ENCODE measurements around the gene DAGLA.

DAGLA gene

DNA sequence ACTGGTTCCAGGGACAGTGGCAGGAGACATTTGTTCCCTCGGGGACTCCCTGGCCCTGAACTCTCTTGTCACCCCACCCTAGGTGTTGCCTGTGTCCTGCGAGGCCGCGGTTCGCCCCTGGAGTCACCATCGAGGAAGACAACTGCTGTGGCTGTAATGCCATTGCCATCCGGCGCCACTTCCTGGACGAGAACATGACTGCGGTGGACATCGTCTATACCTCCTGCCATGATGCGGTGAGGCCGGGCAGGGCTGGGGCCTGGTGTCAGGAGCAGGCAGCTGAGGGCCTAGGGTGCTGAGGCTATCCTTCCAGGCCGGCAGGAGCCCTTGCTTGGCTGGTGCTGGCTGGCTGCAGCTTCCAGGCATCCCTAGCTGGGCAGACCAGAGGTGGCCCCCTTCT lies 54.6 kb downstream of the DAGLA start:
- Histone ChIP-seq H3K27ac (no peak overlapping the region), H3K9me3 (ENCODE audit: low read depth, low read length) (no peaks in the 10 kb centered on the region), H3K9ac (ENCODE audit: insufficient read length) (no peak overlapping the region), H3K36me3 (ENCODE audit: insufficient read depth, low read length) (peaks cover 3% of the 10 kb centered on the region; the same call in 1 of the 2 replicates), H3K4me3 (no peak overlapping the region)
- TF ChIP-seq EZH2 (IDR thresholded peaks at IDR 0.05) (no peak), POLR2AphosphoS5 (IDR thresholded peaks at IDR 0.05; ENCODE audit: borderline replicate concordance, low read depth, low read length) (no peak), FOXP2 (optimal IDR thresholded peaks at IDR 0.05; ENCODE audit: control extremely low read depth, extremely low read length, insufficient read depth) (no peak)
- no peak for DNase-seq (ENCODE audit: low read depth, low spot score)

GRCh38 chr11:61735391-61735790 lies 55.2 kb downstream of the DAGLA start:
- TF ChIP-seq POLR2AphosphoS5 (IDR thresholded peaks at IDR 0.05; ENCODE audit: borderline replicate concordance, low read depth, low read length) = no peak
- TF ChIP-seq FOXP2 (optimal IDR thresholded peaks at IDR 0.05; ENCODE audit: control extremely low read depth, extremely low read length, insufficient read depth) = no peak
- TF ChIP-seq EZH2 (IDR thresholded peaks at IDR 0.05) = no peak
- DNase-seq (ENCODE audit: low read depth, low spot score) = no peak
- peaks cover 3% of the 10 kb centered on the region; the same call in 1 of the 2 replicates for H3K36me3 ChIP-seq (ENCODE audit: insufficient read depth, low read length)

DNA sequence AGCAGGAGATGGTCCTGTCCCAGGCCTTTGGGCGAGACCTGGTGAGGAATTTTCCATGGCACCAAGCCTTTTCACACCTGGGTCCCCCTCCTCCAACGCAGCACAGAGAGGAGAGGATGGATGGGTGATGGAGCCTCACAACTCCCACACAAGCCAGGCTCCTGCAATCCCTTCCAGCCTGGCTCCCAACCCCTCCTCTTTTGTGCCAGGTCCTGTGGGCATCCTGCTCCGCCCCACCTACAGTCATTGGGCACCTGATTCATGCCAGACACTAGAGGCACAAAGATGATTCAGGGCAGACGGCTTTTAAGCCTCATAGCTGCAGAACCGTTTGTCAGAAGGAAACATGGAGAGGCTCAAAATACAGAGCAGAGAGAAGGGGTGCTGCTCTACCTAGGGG lies 56.1 kb downstream of the DAGLA start:
- H3K9ac ChIP-seq (ENCODE audit: insufficient read length) = no peak overlapping the region
- no peak overlapping the region for H3K4me3 ChIP-seq
- no peak overlapping the region for H3K27ac ChIP-seq
- TF ChIP-seq FOXP2 (optimal IDR thresholded peaks at IDR 0.05; ENCODE audit: control extremely low read depth, extremely low read length, insufficient read depth) (no peak), POLR2AphosphoS5 (IDR thresholded peaks at IDR 0.05; ENCODE audit: borderline replicate concordance, low read depth, low read length) (no peak), EZH2 (IDR thresholded peaks at IDR 0.05) (no peak)
- peaks cover 3% of the 10 kb centered on the region; the same call in 1 of the 2 replicates for H3K36me3 ChIP-seq (ENCODE audit: insufficient read depth, low read length)
- no peak for DNase-seq (ENCODE audit: low read depth, low spot score)
- H3K9me3 ChIP-seq (ENCODE audit: low read depth, low read length) = no peaks in the 10 kb centered on the region

More at GRCh38 chr11:61735391-61735790, 55.2 kb downstream of the DAGLA start:
- Histone ChIP-seq H3K27ac (no peak overlapping the region), H3K9me3 (ENCODE audit: low read depth, low read length) (no peaks in the 10 kb centered on the region), H3K4me3 (no peak overlapping the region), H3K9ac (ENCODE audit: insufficient read length) (no peak overlapping the region)

GRCh38 chr11:61737131-61737530 lies 56.9 kb downstream of the DAGLA start:
- H3K4me3 ChIP-seq = no peak overlapping the region
- TF ChIP-seq POLR2AphosphoS5 (IDR thresholded peaks at IDR 0.05; ENCODE audit: borderline replicate concordance, low read depth, low read length) (no peak), FOXP2 (optimal IDR thresholded peaks at IDR 0.05; ENCODE audit: control extremely low read depth, extremely low read length, insufficient read depth) (no peak), EZH2 (IDR thresholded peaks at IDR 0.05) (no peak)
- H3K36me3 ChIP-seq (ENCODE audit: insufficient read depth, low read length) = peaks cover 7% of the 10 kb centered on the region; the same call in 1 of the 2 replicates
- DNase-seq (ENCODE audit: low read depth, low spot score) = no peak
- H3K9me3 ChIP-seq (ENCODE audit: low read depth, low read length) = no peaks in the 10 kb centered on the region
- no peak overlapping the region for H3K9ac ChIP-seq (ENCODE audit: insufficient read length)
- no peak overlapping the region for H3K27ac ChIP-seq

DNA sequence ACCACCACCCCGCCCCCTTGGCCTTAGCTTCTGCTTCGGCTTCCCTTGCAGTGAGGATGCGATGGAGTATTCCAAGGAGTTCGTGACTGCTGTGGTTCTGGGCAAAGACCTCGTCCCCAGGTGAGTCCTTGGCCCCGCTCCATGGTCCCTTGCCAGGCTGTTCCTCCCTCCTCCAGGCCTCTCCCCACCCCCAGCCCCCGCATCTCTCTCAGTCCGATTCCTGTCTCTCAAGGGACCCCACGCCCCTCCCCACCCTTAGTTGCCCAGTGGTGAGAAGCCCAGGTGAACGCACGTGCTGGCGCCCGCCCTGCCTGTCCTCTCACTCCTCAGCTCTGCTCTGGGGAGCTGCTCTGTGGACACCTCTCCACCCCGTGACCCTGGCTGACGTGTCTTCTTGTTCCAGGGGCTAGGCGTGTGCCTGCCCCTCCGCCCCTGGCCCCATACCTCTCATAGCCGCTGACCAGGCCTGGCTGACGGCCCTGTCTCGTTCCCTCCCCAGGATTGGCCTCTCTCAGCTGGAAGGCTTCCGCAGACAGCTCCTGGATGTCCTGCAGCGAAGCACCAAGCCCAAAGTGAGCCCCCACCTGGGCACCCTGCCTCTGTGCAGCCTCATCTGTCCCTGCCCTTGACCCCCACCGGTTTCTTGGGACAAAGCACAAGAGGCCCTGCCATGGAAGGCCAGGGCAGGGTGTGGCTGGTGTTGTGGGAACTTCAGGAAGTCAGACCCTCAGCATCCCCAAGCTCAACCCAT lies 57.6 kb downstream of the DAGLA start:
- no peak for TF ChIP-seq POLR2AphosphoS5 (IDR thresholded peaks at IDR 0.05; ENCODE audit: borderline replicate concordance, low read depth, low read length)
- TF ChIP-seq EZH2 (IDR thresholded peaks at IDR 0.05) = no peak
- no peak for TF ChIP-seq FOXP2 (optimal IDR thresholded peaks at IDR 0.05; ENCODE audit: control extremely low read depth, extremely low read length, insufficient read depth)
- DNase-seq (ENCODE audit: low read depth, low spot score) = no peak
- no peak overlapping the region for H3K9ac ChIP-seq (ENCODE audit: insufficient read length)

GRCh38 chr11:61738776-61739175 lies 58.6 kb downstream of the DAGLA start:
- H3K36me3 ChIP-seq (ENCODE audit: insufficient read depth, low read length) = peaks cover 7% of the 10 kb centered on the region; the same call in 1 of the 2 replicates
- TF ChIP-seq EZH2 (IDR thresholded peaks at IDR 0.05) (no peak), POLR2AphosphoS5 (IDR thresholded peaks at IDR 0.05; ENCODE audit: borderline replicate concordance, low read depth, low read length) (no peak), FOXP2 (optimal IDR thresholded peaks at IDR 0.05; ENCODE audit: control extremely low read depth, extremely low read length, insufficient read depth) (no peak)
- no peak overlapping the region for H3K4me3 ChIP-seq
- H3K27ac ChIP-seq = no peak overlapping the region
- H3K9me3 ChIP-seq (ENCODE audit: low read depth, low read length) = no peaks in the 10 kb centered on the region
- H3K9ac ChIP-seq (ENCODE audit: insufficient read length) = no peak overlapping the region
- DNase-seq (ENCODE audit: low read depth, low spot score) = no peak

More for the DNA sequence above, 57.6 kb downstream of the DAGLA start:
- H3K9me3 ChIP-seq (ENCODE audit: low read depth, low read length) = no peaks in the 10 kb centered on the region
- H3K27ac ChIP-seq = no peak overlapping the region
- H3K4me3 ChIP-seq = no peak overlapping the region
- peaks cover 7% of the 10 kb centered on the region; the same call in 1 of the 2 replicates for H3K36me3 ChIP-seq (ENCODE audit: insufficient read depth, low read length)

DNA sequence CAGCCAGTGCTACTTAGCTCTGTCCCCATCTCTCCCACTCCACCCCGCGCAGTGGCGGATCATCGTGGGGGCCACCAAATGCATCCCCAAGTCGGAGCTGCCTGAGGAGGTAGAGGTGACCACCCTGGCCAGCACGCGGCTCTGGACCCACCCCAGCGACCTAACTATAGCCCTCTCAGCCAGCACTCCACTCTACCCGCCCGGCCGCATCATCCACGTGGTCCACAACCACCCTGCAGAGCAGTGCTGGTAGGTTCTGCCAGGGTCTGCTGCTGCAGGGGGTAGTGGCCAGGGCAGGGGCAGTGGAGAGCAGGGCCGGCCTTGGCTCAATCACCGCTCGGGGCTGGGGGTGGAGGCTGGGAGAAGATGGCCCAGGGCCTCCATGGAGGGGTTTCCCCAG lies 59.2 kb downstream of the DAGLA start:
- Histone ChIP-seq H3K27ac (no peak overlapping the region), H3K9ac (ENCODE audit: insufficient read length) (no peak overlapping the region), H3K9me3 (ENCODE audit: low read depth, low read length) (no peaks in the 10 kb centered on the region), H3K36me3 (ENCODE audit: insufficient read depth, low read length) (peaks cover 7% of the 10 kb centered on the region; the same call in 1 of the 2 replicates), H3K4me3 (no peak overlapping the region)
- DNase-seq (ENCODE audit: low read depth, low spot score) = no peak
- no peak for TF ChIP-seq POLR2AphosphoS5 (IDR thresholded peaks at IDR 0.05; ENCODE audit: borderline replicate concordance, low read depth, low read length)

GRCh38 chr11:61739966-61740365 lies 59.8 kb downstream of the DAGLA start:
- no peak for TF ChIP-seq POLR2AphosphoS5 (IDR thresholded peaks at IDR 0.05; ENCODE audit: borderline replicate concordance, low read depth, low read length)
- no peak for TF ChIP-seq FOXP2 (optimal IDR thresholded peaks at IDR 0.05; ENCODE audit: control extremely low read depth, extremely low read length, insufficient read depth)
- no peak for TF ChIP-seq EZH2 (IDR thresholded peaks at IDR 0.05)

More at GRCh38 chr11:61739966-61740365, 59.8 kb downstream of the DAGLA start:
- no peak overlapping the region for H3K4me3 ChIP-seq
- no peak overlapping the region for H3K9ac ChIP-seq (ENCODE audit: insufficient read length)
- no peak for DNase-seq (ENCODE audit: low read depth, low spot score)
- H3K27ac ChIP-seq = no peak overlapping the region
- H3K36me3 ChIP-seq (ENCODE audit: insufficient read depth, low read length) = peaks cover 7% of the 10 kb centered on the region; the same call in 1 of the 2 replicates
- H3K9me3 ChIP-seq (ENCODE audit: low read depth, low read length) = no peaks in the 10 kb centered on the region

Data from SK-N-MC (cell line).